ENCODE data around the gene U2AF2. TPM values are rescaled to one million over a fixed set of nuclear protein-coding genes. Genes with fewer than 3 reads are reported as not detected.

Gene U2AF2
- total and polyA plus RNA-seq, 9 of the 15 experiments (the other 6 are each of a cell fraction or from before 2014, with no cell fraction given) = 3.0 to 331 (median 157) TPM

GRCh38 chr19:55653651-55654322 lies 1.0 kb upstream of the U2AF2 start (continued):
- TF ChIP-seq ZBTB49 (CRISPR knock-in tag; IDR thresholded peaks at IDR 0.05; ENCODE audit: borderline replicate concordance) (no peak), ZEB2 (IDR thresholded peaks at IDR 0.05) (no peak), RFX5 (IDR thresholded peaks at IDR 0.05; ENCODE audit: low read depth, low read length) (no peak), YBX1 (IDR thresholded peaks at IDR 0.05) (no peak), PPARD (CRISPR knock-in tag; IDR thresholded peaks at IDR 0.05) (no peak), REST (IDR thresholded peaks at IDR 0.05; ENCODE audit: borderline replicate concordance) (peak; percentile 69; the same call in 1 of the 2 replicates), REST (CRISPR knock-in tag; IDR thresholded peaks at IDR 0.05; ENCODE audit: low read depth) (0 out of 2 replicates have a peak, but pooled peaks have one; percentile 65), STAT6 (CRISPR knock-in tag; IDR thresholded peaks at IDR 0.05) (no peak), ZNF695 (CRISPR knock-in tag; IDR thresholded peaks at IDR 0.05) (no peak), HMG20B (CRISPR knock-in tag; IDR thresholded peaks at IDR 0.05) (no peak), NR1H2 (CRISPR knock-in tag; IDR thresholded peaks at IDR 0.05) (0 out of 2 replicates have a peak, but pooled peaks have one; percentile 48), LEF1 (IDR thresholded peaks at IDR 0.05) (no peak), TAF9B (IDR thresholded peaks at IDR 0.05; ENCODE audit: partially characterized antibody) (no peak), MAFF (IDR thresholded peaks at IDR 0.05; ENCODE audit: low read length) (no peak), JUND (IDR thresholded peaks at IDR 0.05; ENCODE audit: borderline replicate concordance, low read depth, low read length) (peak; percentile 87), JUND (tag; IDR thresholded peaks at IDR 0.05; ENCODE audit: borderline replicate concordance, low read depth, low read length) (no peak; the same call in 2 of the 3 replicates), EP400 (IDR thresholded peaks at IDR 0.05) (peak; percentile 90)

Data from K562 (cell line).